ENCODE results near the gene PPP2R3C.
"Not testable (repeated sequence)": the region's sequence is repeated elsewhere in the genome, so short reads cannot be mapped to it uniquely, and the experiment has no call there.

PPP2R3C gene

DNA sequence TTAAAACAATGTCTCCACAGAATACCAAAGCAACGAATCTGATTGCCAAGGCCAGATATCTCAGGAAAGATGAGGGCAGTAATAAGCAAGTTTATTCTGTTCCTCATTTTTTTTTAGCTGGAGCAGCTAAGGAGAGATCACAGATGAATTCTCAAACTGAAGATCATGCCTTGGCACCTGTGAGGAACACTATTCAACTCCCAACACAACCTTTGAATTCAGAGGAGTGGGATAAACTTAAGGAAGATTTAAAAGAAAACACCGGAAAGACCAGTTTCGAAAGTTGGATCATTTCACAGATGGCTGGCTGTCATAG lies 1.6 kb upstream of the PPP2R3C start:
- DNase-seq = no peak

DNA sequence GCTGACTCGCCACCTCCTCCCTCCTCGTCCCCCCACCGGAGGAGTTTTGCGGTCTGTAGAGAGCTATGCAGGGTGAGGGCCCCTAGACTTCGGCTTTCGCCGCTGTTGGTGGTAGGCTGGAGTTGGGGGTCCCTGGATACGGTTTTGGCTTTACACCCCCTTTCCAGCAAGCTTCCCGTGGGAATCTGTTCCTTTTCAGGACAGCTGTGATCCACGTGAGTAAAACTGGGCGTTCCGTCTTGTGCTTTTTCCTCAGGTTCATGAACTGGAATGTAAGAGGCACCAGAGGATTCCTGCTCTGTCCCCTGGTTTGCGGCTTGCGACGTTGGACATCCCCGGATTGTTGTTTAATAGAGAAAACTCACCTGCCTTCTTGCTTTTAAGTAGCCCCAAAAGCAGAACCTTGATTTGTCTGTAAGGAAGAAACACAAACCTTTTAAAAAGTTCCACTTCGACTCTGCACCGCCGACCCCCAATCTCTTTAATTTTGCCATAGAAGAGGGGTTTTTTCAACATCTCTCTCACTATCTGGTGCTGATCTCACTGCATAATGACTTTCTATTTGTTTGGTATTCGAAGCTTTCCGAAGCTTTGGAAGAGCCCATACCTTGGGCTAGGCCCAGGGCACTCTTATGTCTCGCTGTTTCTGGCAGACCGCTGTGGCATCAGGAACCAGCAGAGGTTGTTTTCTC lies 1.1 kb upstream of the PPP2R3C start:
- no peak for DNase-seq

DNA sequence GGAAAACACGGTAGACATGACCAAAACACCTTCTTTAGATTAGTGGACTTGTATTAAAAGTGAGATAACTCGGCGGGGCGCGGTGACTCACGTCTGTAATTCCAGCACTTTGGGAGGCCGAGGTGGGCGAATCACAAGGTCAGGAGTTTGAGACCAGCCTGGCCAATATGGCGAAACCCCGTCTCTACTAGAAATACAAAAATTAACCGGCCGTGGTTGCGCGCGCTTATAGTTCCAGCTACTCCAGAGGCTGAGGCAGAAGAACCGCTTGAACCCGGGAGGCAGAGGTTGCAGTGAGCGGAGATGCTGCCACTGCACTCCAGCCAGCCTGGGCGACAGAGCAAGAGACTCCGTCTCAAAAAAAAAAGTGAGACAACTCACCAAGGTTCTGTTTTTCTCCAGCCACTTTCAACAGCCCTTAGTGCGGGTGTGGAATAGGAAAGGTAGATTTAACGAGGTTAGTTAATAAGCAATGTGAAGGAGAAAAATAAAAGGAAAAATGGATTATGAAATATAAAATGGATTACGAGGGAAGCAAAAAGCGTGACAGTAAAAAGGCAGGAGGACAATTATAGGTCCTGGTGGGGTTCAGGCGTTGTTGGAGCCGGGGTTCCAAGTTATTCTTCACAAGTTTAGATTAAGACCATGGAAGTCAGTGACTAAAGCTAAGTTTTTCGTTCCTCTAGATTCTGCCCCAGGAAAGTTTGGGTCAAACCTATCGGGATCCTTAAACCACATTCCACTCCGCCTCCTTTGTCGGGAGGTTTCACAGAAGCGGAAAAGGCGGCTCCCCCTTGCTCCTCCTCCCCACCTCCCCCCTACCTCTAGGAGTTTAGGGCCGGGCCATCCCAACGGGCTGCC lies 534 bp downstream of the PPP2R3C start:
- no peak for DNase-seq

DNA sequence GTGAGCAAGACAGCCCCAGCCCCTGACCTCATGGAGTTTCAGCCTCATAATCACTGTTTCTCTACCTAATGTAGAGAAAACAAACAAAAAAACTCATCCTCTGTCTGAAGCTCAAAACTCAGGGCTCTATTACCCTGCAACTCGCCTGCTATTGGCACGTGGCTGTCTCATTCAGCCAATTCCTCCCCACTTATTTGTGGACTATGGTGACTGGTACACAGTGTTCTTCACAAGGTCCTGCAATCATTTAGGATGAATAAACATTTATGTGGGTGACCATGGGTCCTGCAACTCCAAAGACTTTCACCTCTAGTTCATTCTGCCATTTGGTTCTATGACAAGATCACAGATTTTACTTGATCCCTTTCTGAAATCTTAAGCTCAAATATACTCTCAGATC lies 4.7 kb downstream of the PPP2R3C start:
- DNase-seq = no peak

DNA sequence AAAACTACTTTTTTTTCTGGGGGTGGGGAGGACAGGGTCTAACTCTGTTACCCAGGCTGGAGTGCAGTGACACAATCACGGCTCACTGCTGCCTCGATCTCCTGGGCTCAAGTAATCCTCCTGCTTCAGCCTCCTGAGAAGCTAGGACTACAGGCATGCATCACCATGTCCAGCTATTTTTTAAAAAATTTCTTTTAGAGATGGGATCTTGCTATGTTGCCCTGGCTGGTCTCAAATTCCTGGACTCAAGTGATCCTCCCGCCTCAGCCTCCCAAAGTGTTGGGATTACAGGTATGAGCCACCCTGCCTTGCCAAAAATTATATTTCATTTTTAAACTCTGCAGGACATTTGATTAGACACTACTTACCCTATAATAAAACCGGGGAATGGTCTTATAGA lies 5.5 kb downstream of the PPP2R3C start:
- no peak for DNase-seq

DNA sequence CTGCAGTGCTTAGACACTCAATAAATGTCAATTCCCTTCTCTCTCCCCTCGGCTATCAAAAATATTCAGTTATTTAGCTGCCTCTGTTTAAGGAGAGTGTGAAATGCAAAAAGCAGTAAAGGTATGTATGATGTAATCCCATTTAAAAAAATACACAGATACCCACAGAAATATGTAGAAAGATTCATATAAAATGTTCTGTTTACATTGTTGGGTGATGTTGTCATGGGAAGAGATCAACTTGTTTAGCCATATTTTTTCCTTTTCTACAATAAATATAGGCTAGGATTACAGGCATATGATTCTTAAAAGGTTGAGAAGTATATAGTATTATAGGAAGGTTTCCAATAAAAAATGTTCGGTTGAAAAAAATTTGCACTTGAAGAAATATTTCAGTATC lies 7.8 kb downstream of the PPP2R3C start:
- no peak for DNase-seq

DNA sequence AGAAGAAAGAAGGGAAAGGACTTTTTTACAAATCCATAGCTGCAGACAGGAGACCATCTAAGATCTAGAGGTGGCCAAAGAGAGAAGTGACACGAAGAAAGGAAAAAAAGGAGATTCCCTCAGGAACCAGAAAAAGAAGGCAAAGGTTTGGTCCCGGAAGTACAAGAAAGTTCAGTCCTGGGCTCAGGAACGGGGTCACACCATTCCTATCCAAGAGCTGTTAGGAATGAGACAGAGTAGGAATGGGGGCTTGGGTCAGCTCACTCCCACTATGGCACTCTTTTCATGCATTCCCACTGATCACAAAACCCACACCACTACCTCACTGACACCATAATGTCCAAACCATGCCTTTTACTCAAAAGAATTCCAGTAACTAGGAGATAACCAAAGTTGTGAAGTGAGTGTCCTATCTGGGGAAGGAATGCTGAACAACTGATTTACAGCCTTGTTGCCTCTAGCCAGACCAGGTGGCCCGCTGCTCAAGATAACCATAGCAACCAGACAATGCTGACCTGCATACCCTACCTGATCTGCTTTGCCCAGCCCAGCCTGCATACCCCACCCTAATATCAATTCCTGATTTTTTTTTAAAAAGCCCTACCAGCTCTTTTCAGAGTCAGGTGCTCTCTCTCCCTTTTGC lies 8.4 kb downstream of the PPP2R3C start:
- no peak for DNase-seq

DNA sequence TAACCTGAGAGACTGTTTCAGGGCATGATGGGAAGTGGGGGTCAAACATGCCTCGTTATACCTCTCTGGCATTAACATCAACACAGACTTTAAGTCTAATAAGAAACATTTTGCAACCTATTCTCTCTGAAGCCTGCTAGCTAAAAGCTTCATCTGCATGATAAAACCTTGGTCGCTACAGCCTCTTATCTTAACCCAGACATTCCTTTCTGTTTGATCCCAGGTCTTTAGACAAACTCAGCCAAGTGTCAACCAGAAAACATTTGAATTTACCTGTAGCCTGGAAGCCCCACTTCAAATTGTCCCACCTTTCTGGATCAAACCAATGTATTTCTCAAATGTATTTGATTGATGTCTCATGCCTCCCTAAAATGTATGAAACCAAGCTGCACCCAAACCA lies 9.1 kb downstream of the PPP2R3C start:
- DNase-seq = no peak

DNA sequence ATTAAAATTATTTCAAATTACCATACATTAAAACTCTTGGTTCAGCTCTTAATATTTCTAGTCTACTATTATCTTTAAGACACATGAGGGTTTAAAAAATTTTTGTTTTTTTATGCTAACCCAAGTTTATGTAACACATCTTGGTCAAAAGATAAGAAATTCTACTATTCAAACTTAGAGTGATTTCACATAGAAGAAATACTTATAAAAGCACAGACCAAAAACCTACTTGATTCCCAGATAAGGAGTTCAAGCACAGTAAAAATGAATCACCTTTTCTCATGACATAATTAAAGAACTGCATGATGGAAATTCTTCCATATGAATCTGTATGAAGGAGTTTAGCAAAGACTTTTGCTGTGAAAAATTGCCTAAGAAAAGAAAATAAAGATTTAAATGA lies 13.9 kb downstream of the PPP2R3C start:
- no peak for DNase-seq

DNA sequence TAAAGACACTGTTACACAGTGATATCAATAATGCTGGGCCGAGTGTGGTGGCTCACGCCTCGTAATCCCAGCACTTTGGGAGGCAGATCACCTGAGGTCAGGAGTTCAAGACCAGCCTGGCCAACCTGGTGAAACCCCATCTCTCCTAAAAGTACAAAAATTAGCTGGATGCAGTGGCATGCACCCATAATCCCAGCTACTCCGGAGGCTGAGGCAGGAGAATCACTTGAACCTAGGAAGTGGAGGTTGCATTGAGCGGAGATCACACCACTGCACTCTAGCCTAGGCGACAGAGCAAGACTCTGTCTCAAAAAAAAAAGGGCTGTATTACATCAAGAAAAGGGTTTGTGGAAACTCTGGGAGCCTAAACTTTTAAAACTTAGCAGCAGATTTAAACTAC lies 27.1 kb downstream of the PPP2R3C start:
- not testable (repeated sequence) for DNase-seq

DNA sequence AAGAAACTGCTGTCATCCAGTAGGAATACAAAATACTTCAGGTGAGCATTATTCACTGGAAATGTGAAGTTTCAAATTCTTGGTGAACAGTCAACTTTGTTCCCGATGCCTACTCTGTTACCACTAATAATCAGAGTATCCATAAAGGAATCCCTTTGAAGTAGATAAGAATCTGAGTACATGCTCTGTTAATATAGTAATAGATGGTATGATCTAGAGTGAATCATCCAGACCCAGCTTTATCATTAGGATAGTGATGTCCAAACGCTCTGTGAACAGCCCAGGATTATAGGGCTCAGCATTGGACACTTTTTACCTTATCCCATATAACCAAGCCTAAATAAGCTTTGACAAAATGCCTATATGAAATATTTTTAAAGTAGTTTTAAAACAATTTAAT lies 33.3 kb downstream of the PPP2R3C start:
- DNase-seq = no peak

DNA sequence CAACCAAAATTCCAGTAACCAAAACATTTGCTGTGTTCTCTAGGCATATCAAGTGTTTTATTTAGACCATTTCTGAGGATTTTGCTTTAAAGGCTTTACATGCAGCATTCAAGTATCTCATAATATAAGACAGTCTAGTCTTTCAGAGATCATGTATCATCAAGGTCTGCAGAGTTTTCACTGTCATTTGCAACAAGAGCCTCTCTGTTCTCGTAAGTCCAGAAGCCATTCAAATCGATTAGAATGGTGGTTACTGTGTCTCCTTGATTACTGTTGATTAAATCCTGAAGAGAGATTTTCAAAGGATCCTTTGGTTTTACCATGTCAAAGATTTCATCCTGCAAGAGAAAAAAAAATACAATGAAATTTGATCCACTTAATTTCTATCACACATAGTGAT lies 36.3 kb downstream of the PPP2R3C start:
- DNase-seq = no peak

DNA sequence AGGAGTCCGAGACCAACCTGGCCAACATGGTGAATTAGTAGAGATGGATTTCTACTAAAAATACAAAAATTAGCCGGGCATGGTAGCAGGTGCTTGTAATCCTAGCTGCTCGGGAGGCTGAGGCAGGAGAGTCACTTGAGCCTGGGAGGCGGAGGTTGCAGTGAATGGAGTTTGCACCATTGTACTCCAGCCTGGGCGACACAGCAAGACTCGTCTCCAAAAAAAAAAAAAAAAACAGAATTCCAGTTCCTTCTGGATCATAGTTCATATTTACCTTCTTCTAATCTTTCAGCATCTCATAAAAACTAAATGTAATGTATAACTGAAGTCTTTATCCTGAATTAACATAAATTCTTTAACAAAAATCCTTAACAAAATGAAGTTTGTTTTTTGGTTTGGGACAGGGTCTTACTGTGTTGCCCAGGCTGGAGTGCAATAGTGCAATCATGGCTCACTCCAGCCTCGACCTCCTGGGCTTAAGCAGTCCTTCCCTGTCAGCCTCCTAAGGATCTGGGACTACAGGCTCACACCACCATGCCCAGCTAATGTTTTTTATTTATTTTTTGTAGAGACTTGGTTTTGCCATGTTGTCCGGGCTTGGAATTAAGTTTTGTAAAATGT lies 38.1 kb downstream of the PPP2R3C start:
- no peak for DNase-seq

DNA sequence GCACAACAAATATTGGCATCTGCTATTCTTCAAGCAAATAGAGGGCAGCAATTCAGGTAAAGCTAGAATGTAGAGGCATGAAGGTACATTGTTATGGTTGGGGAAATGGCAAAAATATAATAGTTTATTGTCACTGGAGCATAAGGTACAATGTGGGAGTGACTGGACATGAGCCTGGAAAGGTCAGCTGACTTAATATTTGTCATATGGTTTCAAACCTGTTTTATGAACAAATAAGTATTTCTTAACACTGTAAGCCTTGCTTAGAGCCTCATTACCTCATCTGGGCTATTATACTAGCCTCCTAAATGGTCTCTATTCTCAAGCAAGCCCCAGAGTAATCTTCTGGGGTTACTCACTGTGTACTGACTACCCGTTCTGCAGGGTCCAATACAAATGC lies 42.0 kb downstream of the PPP2R3C start:
- no peak for DNase-seq

DNA sequence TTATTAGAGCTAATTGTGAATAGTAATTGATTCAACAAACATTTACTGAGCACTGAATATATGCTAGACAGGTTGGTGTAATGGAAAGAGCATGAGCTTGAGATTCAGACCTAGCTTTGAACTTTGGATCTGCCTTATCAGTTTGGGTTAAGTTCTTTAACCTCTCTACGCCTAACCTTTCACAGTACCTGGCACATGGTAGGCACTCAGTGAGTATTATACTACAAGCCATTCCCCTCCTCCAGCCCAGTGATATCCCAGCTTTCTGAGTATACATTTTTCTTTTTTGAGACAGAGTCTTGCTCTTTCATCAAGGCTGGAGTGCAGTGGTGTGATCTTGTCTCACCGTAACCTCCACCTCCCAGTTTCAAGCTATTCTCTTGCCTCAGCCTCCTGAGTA lies 43.7 kb downstream of the PPP2R3C start:
- no peak for DNase-seq

DNA sequence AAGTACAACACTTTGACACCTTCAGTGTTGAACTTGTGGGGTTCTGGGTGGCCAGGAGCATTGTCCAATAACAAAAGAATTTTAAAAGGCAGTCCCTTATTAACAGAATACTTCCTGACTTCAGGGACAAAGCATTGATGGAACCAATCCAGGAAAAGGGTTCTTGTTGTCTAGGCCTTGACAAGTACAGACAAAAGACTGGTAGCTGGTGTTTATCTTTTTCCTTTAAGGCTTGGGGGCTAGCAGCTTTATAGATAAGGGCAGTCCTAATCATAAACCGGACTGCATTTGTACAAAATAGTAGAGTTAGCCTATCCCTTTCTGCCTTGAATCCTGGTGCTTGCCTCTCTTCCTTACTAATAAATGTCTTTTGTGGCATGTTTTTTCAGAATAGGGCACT lies 48.3 kb downstream of the PPP2R3C start:
- no peak for DNase-seq

DNA sequence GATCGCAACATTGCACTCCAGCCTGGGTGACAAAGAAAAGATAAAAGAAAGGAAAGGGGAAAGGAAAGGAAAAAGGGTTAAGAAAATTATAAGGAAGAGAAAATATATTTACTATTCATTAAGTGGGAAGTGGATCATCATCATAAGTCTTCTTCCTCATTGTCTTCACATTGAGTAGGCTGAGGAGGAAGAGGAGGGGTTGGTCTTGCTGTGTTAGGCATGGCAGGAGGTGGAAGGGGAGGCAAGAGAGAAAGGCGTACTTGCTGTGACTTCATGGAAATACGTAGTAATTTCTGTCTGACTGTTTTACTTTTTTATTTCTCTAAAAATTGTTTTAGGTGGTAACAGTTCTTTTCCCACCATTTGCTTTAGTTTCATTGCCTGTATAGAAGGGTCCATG lies 49.6 kb downstream of the PPP2R3C start:
- DNase-seq = no peak

DNA sequence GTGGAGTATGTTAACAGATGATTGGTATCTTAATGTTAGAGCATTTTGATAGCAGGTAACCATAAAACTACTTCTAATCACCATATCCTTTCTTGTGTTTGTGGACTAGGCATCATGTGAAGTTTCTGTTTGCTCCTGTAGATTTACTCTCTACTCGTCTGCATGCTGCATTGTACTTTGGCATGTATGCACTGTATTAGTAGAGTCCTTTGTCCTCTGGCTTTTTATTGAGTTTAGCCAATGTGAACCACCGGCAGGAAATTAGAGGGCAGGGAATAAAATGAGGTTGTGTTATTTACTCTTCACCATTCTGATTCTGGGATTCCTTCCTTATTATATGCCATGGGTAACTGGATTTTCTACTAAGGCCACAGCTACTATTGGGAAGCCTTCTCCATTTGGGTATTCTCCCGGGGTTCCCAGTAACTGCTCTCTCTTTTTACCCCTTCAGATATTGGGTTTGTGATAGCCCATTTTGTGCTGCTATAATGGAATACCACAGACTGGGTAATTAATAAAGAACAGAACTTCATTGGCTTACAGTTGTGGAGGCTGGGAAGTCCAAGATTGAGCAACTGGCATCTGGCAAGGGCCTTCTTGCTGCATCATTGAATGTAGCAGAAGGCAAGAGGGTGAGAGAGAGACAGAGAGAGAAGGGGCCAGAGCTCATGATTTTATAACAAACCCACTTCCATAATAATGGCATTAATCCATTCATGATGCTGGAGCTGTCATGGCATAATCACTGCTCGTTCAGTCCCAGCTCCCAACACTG lies 53.4 kb downstream of the PPP2R3C start:
- no peak for DNase-seq

DNA sequence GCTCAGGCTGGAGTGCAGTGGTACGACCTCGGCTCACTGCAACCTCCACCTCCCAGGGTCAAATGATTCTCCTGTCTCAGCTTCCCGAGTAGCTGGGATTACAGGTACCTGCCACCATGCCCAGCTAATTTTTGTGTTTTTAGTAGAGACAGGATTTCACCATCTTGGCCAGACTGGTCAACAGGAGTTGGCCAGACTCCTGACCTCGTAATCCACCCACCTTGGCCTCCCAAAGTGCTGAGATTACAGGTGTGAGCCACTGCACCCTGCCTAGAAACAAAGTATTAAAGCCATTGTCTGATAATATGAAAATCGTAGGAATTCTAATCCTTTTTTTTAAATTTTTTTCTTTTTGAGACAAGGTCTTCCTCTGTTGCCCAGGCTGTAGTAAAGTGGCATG lies 56.1 kb downstream of the PPP2R3C start:
- not testable (repeated sequence) for DNase-seq

DNA sequence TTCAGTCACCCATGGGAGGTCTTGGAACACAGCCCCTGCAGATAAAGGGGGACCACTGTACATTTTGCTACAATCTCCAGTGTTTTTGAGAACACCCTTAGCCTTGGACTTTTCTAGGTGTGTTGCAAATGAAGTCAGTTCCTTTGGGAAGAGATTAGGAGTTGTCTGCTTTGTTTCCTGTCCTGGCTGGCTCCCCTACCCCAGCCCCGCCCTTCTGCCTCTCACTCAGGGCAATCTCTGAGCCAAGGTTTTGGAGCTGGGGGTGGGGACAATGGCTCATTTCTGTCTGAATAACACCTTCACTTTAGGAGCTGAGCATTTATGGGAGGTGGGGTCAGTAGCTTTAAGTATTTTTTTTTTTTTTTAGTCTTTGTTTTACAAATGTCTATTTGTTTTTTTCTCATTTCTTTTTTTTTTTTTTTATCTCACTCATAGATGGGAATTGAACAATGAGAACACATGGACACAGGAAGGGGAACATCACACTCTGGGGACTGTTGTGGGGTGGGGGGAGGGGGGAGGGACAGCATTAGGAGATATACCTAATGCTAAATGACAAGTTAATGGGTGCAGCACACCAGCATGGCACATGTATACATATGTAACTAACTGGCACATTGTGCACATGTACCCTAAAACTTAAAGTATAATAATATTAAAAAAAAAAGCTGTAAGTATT lies 60.5 kb downstream of the PPP2R3C start:
- DNase-seq = not testable (repeated sequence)

DNA sequence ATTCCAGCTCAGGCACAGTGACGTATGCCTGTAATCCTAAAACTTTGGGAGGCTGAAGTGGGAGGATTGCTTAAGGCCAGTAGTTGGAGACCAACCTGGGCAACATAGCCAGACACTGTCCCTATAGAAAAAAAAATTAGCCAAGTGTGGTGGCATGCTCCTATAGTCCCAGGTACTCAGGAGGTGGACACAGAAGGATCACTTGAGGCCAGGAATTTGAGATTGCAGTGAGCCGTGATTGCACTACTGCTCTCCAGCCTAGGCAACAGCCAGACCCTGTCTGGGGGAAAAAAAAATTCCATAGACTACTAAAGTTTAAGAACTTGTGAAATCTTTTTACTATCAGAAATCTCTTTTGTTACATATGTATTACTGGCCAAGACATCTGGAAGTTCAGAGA lies 69.2 kb downstream of the PPP2R3C start:
- DNase-seq = no peak

DNA sequence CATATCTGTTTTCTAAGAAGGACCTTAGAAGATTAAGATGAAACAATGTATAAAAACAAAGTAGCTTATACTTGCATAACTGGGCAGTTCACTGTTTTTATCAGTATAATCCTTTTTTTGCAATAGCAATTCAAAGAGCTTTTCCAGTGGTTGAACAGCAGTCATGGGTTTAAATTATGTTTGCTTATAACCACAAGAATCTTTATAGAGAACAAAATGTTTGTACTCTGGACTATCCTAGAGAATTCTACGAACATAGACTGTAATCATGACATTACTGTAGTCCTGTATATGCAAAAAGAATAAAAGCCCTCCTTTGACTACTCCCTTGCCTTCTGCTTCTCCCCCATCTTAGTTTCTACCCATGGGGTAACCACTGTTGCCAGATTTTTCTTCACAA lies 70.0 kb downstream of the PPP2R3C start:
- no peak for DNase-seq
